GM19438 (cell line): ENCODE measurements around the gene PM20D2.

ENCODE experiments used
- ATAC-seq: cut with Tn5 transposase; IDR thresholded peaks from one replicate; pipeline ENCODE4 v1.9.1; 2021; ENCODE audit warnings: low read depth; ENCODE audit not compliant: unreplicated experiment

PM20D2 gene

GRCh38 chr6:89144354-89144906 is 1.4 kb upstream of the PM20D2 start:
- peak; percentile 39 for ATAC-seq

GRCh38 chr6:89145091-89145955 is 532 bp upstream of the PM20D2 start:
- ATAC-seq = peak; percentile 56

- peak; percentile 14 for ATAC-seq
Measured at GRCh38 chr6:89146718-89147700, 1.2 kb downstream of the PM20D2 start.

- no peak for ATAC-seq
Measured at GRCh38 chr6:89148016-89148750, 2.3 kb downstream of the PM20D2 start.

GRCh38 chr6:89154131-89154530 is 8.3 kb downstream of the PM20D2 start:
- ATAC-seq = no peak

GRCh38 chr6:89160331-89161092 is 14.7 kb downstream of the PM20D2 start:
- ATAC-seq = no peak

GRCh38 chr6:89161326-89162046 is 15.6 kb downstream of the PM20D2 start:
- no peak for ATAC-seq

- ATAC-seq = no peak
Measured at GRCh38 chr6:89162047-89162371, 16.2 kb downstream of the PM20D2 start.

- no peak for ATAC-seq
Measured at GRCh38 chr6:89172131-89172530, 26.3 kb downstream of the PM20D2 start.

GRCh38 chr6:89173634-89174033 is 27.8 kb downstream of the PM20D2 start:
- no peak for ATAC-seq

GRCh38 chr6:89180112-89180511 is 34.3 kb downstream of the PM20D2 start:
- ATAC-seq = no peak

- no peak for ATAC-seq
Measured at GRCh38 chr6:89180971-89181370, 35.1 kb downstream of the PM20D2 start.

GRCh38 chr6:89183294-89183693 is 37.4 kb downstream of the PM20D2 start:
- ATAC-seq = no peak

GRCh38 chr6:89184344-89184743 is 38.5 kb downstream of the PM20D2 start:
- ATAC-seq = no peak

- no peak for ATAC-seq
Measured at GRCh38 chr6:89186762-89187161, 40.9 kb downstream of the PM20D2 start.

- ATAC-seq = no peak
Measured at GRCh38 chr6:89187504-89187903, 41.6 kb downstream of the PM20D2 start.

GRCh38 chr6:89190741-89191140 is 44.9 kb downstream of the PM20D2 start:
- ATAC-seq = no peak

- no peak for ATAC-seq
Measured at GRCh38 chr6:89194559-89194958, 48.7 kb downstream of the PM20D2 start.

GRCh38 chr6:89197141-89197540 is 51.3 kb downstream of the PM20D2 start:
- no peak for ATAC-seq
